ENCODE results near the gene ECT2.

GRCh38 chr3:172813462-172813861, 62.9 kb downstream of the ECT2 start:
- no peak for TF ChIP-seq POLR2AphosphoS5 (IDR thresholded peaks at IDR 0.05)
- TF ChIP-seq, protein P1, sequence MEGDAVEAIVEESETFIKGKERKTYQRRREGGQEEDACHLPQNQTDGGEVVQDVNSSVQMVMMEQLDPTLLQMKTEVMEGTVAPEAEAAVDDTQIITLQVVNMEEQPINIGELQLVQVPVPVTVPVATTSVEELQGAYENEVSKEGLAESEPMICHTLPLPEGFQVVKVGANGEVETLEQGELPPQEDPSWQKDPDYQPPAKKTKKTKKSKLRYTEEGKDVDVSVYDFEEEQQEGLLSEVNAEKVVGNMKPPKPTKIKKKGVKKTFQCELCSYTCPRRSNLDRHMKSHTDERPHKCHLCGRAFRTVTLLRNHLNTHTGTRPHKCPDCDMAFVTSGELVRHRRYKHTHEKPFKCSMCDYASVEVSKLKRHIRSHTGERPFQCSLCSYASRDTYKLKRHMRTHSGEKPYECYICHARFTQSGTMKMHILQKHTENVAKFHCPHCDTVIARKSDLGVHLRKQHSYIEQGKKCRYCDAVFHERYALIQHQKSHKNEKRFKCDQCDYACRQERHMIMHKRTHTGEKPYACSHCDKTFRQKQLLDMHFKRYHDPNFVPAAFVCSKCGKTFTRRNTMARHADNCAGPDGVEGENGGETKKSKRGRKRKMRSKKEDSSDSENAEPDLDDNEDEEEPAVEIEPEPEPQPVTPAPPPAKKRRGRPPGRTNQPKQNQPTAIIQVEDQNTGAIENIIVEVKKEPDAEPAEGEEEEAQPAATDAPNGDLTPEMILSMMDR (IDR thresholded peaks at IDR 0.05), result no peak
- no peak for TF ChIP-seq POLR2A (IDR thresholded peaks at IDR 0.05)
